GM21381 (cell line): ENCODE measurements around the gene STK11IP.

Experiments used
- ATAC-seq: cut with Tn5 transposase; IDR thresholded peaks from one replicate; pipeline ENCODE4 v1.9.1; 2021; ENCODE audit warnings: mild to moderate bottlenecking, moderate library complexity; ENCODE audit not compliant: unreplicated experiment

Gene STK11IP

DNA sequence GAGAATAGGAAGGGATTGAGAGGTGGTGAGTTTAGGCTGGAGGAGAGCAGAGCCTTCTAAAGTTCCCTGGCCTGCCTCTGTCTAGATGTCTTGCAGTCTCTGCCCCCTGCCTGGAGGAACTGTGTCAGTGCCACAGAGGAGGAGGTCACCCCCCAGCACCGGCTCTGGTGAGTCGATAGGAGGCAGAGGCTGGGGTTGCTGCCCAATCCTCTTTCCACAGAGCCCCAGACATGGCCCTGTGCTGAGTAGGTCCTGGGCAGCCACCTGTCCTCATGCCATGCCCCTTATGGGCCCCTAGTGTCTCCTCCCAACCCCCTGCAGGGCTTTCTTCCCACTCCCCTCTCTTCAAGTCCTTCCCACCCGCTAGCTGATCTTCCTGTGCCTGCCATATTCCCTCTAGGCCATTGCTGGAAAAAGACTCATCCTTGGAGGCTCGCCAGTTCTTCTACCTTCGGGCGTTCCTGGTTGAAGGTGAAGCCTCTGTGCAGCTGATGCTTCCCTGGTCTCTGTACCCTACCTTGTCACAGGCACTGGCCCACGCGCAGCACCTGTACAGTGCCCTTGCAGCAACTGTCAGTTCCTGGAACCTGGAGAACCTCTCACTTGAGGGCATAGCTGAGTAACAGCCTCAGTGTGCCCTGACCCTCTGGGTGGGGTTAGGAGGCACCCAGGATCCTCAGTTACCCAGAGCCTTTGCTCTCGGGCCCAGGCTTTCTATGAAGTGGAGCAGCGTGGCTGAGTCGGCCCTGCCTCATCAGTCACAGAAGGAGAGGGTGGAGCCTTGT is 16.6 kb downstream of the STK11IP start:
- no peak for ATAC-seq

DNA sequence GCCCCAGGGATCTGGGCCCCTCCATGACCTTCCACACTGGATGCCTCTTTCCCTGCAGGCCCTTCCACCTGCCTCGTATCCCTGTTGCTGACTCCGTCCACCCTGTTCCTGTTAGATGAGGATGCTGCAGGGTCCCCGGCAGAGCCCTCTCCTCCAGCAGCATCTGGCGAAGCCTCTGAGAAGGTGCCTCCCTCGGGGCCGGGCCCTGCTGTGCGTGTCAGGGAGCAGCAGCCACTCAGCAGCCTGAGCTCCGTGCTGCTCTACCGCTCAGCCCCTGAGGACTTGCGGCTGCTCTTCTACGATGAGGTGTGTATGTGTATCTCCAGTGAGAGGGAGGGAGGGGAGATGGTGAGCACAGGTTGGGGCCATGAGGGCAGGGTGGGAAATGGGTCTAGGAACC is 17.4 kb downstream of the STK11IP start:
- no peak for ATAC-seq

DNA sequence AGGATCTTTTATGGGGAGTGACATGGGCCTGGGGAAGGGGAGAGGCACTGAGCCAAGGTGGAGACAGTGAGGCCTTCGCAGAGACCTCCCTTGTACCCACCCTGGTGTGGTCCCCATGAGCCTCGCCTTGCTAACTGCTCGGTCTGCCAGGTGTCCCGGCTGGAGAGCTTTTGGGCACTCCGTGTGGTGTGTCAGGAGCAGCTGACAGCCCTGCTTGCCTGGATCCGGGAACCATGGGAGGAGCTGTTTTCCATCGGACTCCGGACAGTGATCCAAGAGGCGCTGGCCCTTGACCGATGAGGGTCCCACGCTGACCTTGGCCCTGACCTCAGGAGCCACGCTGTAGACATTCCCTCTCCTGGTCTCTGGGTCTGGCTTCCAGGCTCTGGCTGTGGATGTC is 18.2 kb downstream of the STK11IP start:
- ATAC-seq, result no peak

DNA sequence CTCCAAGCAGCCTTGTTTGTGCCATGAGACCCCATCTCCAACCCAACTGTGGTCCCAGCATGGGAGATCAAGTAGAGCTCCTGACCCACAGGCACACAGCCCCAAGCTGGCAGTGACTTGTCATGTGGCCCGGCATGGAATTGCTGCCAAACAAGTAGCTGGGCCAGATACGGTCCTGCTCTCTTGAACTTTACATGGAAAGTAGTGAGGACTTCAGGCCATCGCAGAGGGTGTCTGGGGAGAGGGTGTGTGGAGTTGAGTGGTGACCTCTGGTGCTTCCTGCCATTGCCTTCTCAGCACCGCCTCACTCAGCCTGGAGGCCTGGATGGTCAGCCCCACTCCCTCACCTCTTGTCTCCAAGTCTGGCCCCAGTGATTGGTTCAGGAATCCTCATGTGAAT is 18.9 kb downstream of the STK11IP start:
- no peak for ATAC-seq

DNA sequence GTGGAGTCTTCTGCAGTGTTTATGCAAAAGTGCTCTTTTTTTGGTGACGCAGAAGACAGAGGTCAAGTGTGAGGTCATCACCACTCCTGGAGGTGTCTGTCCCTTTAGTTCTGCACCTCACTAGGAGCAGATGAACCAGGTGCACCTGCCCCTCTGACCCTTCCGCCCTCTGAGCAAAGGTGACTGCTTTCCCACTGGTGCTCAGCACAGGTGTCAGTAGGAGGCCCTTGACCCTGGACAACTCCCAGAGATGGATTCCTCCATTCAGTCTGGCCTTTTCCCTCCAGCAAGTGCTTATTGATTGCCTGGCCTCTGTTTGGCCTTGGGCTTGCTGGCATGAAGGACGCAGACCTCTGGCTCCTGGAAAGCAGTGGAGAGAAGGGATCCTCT is 21.1 kb downstream of the STK11IP start:
- no peak for ATAC-seq

DNA sequence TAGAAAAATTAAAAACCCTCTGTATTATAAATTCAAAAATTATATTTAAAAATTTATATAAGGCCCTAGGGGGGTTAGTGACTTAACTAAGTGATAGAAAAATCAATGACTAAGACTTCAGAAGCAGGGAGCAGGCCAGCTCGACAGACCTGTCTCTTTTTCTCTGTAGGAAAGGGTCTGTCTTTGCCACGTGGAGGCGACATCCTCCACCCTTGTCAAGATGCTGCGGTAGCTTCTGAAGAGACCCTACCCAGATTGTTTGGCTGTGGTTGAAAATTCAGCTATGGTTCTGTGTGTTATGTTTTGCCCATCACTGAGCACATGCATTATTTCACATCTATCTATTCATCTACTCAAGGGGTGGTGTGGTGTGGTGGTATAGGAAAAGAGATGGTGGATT is 21.6 kb downstream of the STK11IP start:
- no peak for ATAC-seq

DNA sequence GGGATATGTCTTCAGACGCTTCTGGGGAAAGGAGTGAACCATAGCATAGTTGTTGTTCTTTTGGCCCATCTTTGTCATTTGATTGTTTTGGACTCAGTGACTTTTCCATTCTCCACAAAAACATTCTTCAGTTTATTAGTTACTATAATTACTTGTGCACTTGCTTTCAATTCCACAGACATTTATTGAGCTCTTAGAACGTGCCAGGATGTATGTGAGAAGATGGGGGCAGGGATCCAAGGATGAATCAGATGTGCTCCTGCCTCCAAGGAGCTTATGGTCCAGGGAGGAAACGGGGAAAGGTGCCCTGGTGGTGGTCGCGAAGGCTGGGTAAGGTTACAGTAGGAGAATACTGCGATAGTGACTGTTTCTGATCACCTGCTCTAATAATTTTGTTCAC is 22.9 kb downstream of the STK11IP start:
- no peak for ATAC-seq

DNA sequence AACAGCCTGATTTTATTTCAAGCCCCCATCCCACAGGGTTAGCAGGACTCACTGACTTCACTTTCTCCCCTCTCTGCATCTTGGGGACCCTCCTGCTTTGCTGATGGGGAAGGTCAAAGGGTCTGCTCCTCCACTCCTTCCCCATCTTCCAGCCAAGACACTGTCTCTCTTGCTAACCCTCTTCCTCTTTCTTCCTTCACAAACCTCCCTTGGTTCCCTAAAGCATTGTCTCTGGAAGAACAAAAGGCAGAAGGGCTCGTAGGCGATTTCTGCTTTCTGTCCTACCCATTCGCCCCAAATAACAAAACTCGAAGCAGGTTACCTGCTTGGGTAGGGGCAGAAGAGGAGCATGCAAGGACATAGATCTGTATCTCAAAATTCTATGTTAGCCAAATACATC is 24.3 kb downstream of the STK11IP start:
- ATAC-seq, result no peak

DNA sequence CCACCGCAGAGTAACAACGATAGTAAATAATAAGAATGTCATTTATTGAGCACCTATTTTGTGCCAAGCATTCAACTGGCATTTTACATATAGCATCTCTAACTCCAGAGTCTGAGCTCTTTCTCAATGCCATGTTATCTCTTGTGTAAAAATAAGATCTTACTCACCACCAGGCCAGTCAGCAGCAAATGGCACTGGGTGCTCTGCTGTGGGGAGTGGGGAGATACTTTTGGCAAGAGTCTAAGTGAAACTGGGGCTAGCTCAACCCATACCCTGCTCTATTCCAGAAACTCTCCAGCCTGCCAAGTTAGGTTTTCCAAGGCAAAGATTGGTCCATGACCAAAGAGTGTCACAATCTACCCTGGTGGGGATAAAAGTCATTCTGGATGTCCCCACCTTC is 24.8 kb downstream of the STK11IP start:
- ATAC-seq, result no peak

DNA sequence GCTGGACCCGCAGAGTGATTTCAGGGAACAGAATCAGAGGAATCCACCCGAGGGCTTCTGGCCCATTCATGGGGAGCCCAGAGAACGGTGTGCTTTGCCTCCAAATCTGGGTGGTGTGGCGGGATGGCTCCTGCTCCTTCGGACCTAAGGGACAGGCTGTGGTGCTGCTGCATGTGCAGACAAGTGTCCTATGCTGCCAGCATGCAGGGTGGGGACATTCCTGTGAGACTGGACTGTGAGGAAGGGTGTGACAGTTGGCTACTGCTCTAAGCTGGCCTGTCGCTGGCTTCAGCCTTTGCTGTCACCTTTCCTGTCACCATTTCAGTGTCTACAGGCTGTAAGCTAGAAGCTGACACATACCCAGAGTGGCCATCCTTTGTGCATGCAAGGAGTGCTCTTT is 26.9 kb downstream of the STK11IP start:
- no peak for ATAC-seq

DNA sequence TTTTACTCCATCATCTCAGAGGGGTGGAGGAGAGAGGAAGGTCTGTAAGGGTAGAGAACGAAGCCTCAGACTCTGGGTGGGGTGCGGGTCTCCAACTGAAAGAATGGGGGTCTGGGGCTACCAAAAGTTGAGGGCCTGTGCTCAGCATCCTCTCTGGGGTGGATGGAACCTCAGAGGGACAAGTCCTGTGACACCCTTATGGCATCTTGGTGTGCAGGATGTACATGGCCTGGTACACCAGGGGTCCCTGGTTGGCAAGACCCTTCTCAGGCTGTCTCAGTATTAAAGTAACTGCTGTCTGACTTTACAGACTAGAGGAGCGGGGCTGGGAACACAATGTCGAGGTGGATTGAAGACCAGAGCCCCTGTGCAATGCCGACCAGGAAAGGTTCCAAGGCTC is 27.5 kb downstream of the STK11IP start:
- ATAC-seq, result no peak

DNA sequence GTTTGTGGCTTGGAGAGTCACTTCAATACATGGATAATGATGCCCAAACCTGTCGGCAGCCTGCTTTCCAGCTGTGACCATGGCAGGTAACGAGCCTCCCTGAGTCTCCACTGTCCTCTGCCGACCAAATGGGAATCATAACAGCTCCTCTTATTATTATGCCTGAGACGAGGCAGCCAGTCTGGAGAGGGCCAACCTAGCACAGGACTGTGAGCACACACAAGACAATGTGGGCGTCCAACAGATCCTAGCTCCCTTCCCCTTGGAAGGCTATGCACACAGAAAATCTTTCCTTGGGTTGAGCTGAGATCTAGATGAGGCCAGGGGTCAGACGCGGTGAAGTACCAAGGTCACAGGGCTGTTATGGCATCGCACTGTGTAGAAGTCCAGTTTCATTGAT is 28.9 kb downstream of the STK11IP start:
- no peak for ATAC-seq

DNA sequence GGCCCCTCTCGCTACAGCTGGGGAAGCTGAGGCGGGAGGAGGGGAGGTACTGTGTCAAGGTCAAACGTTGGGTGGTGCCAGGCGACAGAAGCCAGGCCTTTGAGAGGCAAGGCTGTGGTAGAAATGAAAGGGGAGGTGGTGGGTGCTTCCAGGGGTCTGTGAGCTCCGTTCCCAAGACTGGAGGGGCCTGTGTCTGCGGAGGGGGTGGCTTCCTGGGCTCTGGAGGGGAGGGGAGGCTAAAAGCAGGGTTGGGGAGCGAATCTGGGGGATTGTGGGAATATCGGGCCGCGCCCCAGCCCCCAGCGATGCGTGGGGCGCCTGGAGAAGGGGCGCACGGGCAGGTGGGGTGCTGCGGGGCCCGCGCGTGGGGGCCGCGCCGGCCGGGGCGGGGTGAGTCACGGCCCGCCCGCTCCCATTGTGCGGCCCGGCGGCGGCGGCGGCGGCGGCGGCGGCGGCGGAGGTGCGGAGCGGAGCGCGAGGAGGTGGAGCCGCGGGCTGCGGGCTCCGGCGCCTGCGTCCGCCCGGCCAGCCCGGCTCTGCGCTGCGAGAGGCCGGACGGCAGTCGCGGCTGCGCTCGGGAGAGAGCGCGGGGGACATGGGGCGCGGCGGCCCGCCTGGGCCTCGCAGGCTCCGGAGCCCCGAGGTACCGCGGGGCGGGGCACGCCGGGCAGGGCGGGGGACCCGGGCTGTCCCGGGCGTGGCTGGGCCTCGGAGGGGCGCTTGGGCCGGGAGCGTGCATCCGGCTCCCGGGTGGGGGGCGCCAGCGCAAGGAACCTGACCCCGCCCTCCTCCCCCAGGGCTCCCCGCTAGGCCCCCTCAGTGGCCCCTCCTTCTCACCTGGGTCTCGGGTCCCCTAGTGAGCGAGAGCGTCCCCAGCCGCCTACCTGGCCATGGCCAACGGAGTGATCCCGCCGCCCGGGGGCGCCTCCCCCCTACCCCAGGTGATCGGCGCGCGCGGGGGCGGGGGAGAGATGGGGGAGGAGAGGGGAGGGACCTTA is 29.7 kb downstream of the STK11IP start, which contains the start of gene SLC4A3:
TSS of gene SLC4A3 (plus strand) at position 528 of the 998 bp plus-strand sequence. CDS start at position 891, 363 bp downstream.
- ATAC-seq, result no peak

DNA sequence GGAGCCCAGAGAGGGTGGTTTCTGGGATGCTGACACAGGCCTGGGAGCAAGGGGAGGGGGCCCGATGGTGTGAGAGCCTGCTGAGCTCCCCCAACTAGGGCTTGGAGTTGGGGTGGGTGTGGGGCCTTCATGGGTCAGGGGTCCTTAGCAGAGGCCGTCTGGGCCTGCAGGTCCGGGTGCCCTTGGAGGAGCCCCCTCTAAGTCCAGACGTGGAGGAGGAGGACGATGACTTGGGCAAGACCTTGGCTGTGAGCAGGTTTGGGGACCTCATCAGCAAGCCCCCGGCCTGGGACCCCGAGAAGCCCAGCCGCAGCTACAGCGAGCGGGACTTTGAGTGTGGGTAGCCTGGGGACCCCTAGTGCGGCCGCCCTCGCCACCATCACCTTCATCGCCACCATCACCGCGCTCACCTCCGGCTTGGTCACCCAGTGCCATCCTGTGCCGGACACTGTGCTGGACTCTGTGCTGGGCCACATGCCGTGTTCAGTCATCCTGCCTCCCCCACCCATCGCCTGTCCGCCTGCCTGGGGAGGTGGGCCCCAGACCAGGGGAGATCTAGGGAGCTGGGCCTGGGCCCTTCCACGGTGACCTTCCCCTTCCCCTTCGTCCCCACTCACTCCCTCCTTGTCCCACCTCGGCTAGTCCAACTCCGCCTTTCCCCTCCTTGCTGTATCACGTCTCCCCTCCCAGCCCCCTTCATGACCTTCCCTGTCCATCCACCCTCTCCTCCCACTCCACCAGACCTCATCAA is 30.8 kb downstream of the STK11IP start:
- no peak for ATAC-seq

DNA sequence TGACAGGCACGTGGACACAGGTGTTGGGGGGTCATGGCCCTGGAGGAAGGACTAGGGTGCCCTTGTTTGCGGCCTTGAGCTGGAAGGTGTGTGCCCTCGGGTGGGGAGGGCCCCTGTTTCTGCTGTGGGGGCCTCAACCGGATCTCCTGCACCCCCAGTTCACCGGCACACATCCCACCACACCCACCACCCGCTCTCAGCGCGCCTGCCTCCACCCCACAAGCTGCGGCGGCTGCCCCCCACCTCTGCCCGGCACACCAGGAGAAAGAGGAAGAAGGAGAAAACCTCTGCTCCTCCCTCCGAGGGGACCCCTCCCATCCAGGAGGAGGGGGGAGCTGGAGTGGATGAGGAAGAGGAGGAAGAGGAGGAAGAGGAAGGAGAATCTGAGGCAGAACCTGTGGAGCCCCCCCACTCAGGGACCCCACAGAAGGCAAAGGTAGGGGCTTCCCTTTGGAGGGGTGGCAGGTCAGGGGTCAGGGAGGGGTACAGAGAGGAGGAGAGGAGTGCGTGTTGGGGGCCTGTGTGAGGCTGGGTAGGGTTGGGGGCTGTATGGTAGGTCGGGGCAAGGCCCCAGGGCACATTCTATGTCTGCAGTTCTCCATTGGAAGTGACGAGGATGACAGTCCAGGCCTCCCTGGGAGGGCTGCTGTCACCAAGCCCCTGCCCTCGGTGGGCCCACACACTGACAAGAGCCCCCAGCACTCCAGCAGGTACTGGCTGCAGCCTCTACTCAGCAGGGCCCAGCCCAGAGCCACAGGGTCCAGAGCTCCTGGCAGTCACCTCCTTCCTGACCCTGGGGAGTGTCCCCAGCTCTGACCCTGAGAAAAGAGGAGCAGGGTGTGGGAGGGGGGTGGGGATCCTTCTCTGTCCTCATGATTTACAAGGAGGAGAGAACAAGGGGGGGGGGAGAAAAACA is 31.6 kb downstream of the STK11IP start:
- ATAC-seq, result no peak

DNA sequence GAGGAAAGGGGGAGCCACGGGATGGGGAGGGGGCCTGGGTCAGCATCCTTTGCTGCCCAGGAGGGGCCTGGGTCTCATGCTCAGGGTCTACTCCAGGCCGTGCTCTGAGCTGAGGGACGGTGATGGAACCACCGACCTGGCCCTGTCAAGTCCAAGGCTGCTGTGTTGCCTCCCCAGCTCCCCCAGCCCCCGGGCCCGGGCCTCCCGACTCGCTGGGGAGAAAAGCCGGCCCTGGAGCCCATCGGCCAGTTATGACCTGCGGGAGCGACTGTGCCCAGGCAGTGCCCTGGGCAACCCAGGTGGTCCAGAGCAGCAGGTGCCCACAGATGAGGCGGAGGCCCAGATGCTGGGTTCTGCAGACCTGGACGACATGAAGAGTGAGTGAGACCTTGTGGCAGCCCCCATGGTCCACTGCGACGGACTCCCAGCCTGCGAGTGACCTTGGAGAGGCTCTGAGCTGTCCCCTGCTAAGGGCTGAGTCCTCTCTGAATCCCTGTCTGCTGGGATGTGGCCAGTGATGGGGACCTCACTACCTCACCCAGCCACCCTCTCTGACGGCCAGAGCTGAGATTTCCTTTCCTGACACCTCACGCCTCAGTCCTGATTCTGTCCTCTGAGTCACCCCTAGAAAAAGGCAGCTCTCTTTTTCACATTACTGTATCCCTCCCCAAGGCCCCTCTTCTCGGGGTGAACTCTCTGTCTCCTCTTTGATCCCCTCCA is 32.5 kb downstream of the STK11IP start:
- no peak for ATAC-seq

DNA sequence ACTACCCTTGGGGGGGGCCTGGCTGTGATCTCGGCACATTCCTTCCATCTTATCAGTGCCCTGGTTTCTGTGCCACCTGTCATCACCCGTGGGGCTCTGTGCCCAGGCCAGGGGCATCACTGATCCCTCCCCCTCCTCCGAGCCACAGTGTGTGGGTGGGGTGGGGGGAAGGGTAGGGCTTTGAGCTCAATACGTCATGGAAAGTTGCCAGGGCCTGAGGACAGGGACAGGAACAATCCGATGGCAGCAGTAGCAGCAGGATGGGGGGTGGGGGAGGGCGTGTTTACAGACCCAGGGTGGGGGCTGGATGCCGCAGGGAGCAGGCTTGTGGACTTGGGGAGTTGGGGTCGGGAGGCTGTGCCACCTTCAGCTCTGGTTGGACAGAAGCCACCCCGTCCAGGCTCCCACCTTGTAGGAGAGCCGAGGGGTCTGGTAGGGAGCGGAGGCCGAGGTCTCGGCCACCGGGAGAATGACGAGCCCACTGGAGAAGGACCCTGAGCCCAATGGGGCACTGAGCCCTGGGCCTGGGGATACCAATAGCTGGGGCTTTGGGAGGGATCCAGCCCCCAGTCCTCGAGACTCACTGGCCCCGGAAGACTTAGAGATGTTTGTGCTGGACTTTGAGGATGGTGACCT is 33.2 kb downstream of the STK11IP start:
- no peak for ATAC-seq

DNA sequence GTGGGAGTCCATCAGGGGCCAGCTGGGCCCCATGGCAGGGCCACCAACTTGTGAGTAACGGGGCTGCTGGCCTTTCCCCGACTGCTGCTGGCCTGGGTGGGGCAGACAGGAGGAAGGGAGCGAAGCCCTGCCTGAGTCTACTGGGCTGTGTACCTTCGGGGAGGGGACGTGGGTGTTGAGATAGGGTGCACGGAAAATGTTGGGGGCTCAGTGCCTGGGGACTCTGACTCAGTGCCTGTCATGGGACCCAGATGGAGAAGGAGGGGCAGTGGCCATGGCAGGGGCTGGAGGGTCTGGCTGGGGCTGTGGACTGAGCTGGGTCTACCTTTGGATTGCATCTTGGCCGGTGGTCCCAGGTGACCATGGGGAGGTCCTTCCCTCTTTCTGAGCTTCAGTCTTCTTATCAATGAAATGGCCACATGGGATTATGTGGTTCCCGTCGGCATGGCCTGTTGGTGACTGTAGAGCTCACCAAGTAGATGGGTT is 33.8 kb downstream of the STK11IP start:
- ATAC-seq, result no peak
